Ovary (tissue), 3 donors: ENCODE results near the gene PTP4A1.

Experiments
- EP300 ChIP-seq: sonication (generic); formaldehyde crosslinking; IDR thresholded peaks from one replicate; pipeline ENCODE4 v1.6.1; 2017; ENCODE audit warnings: antibody characterized with exemption
- TF ChIP-seq, protein P1 (sequence below), 3 donors: fragments of 450-650 bp in 2 of 3; fragments of 200-600 bp in 1 of 3; IDR thresholded peaks; one replicate each; pipeline versions ENCODE4 v1.5.1 to v1.8.0; 2016 to 2022; ENCODE audit warnings: antibody characterized with exemption in 3 of 3, mild to moderate bottlenecking in 1 of 3
- donor health status: DM: no; HTN: no; CAD: no.

DNA sequence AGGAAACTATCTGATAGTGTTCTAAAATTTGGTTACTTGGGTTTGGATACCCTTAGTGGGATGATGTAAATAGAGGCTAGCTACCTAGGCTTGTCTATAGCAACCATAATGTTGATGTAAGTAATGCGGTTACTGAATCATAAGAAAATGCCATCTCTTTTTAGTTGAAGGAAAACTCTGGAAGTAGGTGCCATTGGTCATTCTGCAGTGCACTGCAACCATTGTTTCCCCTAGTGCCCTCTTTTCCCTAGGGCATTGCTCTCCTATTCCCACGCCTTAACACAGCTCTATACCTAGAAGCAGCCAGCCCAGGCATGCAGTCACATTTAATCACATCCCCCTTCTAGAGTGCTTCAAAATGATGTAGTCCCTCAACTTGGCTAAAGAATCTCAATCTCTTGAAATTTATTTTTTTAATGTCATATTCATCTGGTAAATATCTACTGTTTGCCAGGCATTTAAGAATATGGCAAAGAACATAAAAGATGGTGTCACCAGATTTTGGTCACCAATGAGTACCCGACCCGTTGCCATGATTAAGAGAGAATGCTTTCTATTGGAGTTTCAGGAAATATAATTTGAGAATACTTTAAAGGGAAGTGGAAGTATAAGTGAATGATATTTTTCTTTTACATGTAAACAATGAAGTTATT lies 10.4 kb downstream of the PTP4A1 start:
- TF ChIP-seq, protein P1, sequence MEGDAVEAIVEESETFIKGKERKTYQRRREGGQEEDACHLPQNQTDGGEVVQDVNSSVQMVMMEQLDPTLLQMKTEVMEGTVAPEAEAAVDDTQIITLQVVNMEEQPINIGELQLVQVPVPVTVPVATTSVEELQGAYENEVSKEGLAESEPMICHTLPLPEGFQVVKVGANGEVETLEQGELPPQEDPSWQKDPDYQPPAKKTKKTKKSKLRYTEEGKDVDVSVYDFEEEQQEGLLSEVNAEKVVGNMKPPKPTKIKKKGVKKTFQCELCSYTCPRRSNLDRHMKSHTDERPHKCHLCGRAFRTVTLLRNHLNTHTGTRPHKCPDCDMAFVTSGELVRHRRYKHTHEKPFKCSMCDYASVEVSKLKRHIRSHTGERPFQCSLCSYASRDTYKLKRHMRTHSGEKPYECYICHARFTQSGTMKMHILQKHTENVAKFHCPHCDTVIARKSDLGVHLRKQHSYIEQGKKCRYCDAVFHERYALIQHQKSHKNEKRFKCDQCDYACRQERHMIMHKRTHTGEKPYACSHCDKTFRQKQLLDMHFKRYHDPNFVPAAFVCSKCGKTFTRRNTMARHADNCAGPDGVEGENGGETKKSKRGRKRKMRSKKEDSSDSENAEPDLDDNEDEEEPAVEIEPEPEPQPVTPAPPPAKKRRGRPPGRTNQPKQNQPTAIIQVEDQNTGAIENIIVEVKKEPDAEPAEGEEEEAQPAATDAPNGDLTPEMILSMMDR (IDR thresholded peaks at IDR 0.05) = no peak
- no peak for TF ChIP-seq EP300
